HEK293 (cell line): Measurements from ENCODE around the gene PDE11A.

ENCODE experiments used
- CTCF ChIA-PET: fragments of 350-600 bp; formaldehyde crosslinking; extraction: SDS; loops from one replicate; lab custom pipeline; 2021; ENCODE audit warnings: antibody characterized with exemption; lab: Yijun Ruan, JAX
- POLR2A ChIA-PET: fragments of 300-600 bp; formaldehyde crosslinking; extraction: SDS; loops from one replicate; lab custom pipeline; 2020; ENCODE audit warnings: antibody characterized with exemption, inconsistent platforms; lab: Yijun Ruan, JAX
- H3K27ac ChIP-seq: fragments of 200-500 bp; sonication (Bioruptor generic); 2 replicates; pipeline ENCODE4 v1.5.1; 2014; ENCODE audit warnings: low read depth, low read length, control low read depth, inconsistent platforms; ENCODE audit errors: extremely low read depth
- H3K36me3 ChIP-seq, 2 experiments: fragments of 200-500 bp in 1 of 2; sonication (Bioruptor generic) in 1 of 2; 1 replicate in 1 of 2; 2 replicates in 1 of 2; pipeline ENCODE4 v1.5.1; 2014 to 2017; ENCODE audit warnings: inconsistent platforms in 2 of 2, low read length in 2 of 2; ENCODE audit not compliant: control insufficient read depth in 2 of 2, insufficient read depth in 1 of 2
- H3K4me1 ChIP-seq: fragments of 200-500 bp; sonication (Bioruptor generic); 2 replicates; pipeline ENCODE4 v1.5.1; 2014; ENCODE audit warnings: mild to moderate bottlenecking, low read length, inconsistent platforms; ENCODE audit not compliant: control insufficient read depth, insufficient read depth
- H3K4me3 ChIP-seq: 2 replicates; pipeline ENCODE4 v1.5.1; 2011; ENCODE audit warnings: low read depth, mild to moderate bottlenecking, control low read depth, low read length, moderate library complexity
- H3K9me3 ChIP-seq: fragments of 200-500 bp; sonication (Bioruptor generic); 2 replicates; pipeline ENCODE4 v1.5.1; 2014; ENCODE audit warnings: low read depth, low read length, inconsistent platforms; ENCODE audit not compliant: control insufficient read depth, insufficient read depth
- EGR2 ChIP-seq: fragments of 450-650 bp; formaldehyde crosslinking; IDR thresholded peaks from 2 replicates; pipeline ENCODE4 v1.5.1; 2016; ENCODE audit warnings: low read depth, missing biosample characterization, missing genetic modification characterization
- KLF16 ChIP-seq: fragments of 450-650 bp; formaldehyde crosslinking; IDR thresholded peaks from 2 replicates; pipeline ENCODE4 v1.5.1; 2017; ENCODE audit warnings: missing biosample characterization, missing genetic modification characterization
- MZF1 ChIP-seq: fragments of 450-650 bp; formaldehyde crosslinking; IDR thresholded peaks from 2 replicates; pipeline ENCODE4 v1.5.1; 2017; ENCODE audit warnings: missing biosample characterization, missing genetic modification characterization, borderline replicate concordance
- PATZ1 ChIP-seq: fragments of 450-650 bp; formaldehyde crosslinking; IDR thresholded peaks from 2 replicates; pipeline ENCODE4 v1.5.1; 2016; ENCODE audit warnings: missing biosample characterization, missing genetic modification characterization
- PRDM6 ChIP-seq: fragments of 450-650 bp; formaldehyde crosslinking; IDR thresholded peaks from 2 replicates; pipeline ENCODE4 v1.5.1; 2017; ENCODE audit warnings: missing biosample characterization, missing genetic modification characterization
- YY2 ChIP-seq: fragments of 450-650 bp; formaldehyde crosslinking; IDR thresholded peaks from 2 replicates; pipeline ENCODE4 v1.5.1; 2016; ENCODE audit warnings: missing biosample characterization, missing genetic modification characterization
- ZFHX2 ChIP-seq: fragments of 450-650 bp; formaldehyde crosslinking; conservative IDR thresholded peaks from 2 replicates; pipeline ENCODE4 v1.5.1; 2016; ENCODE audit warnings: missing biosample characterization, missing genetic modification characterization
- ZFP41 ChIP-seq: fragments of 450-650 bp; formaldehyde crosslinking; IDR thresholded peaks from 2 replicates; pipeline ENCODE4 v1.5.1; 2016; ENCODE audit warnings: missing biosample characterization, missing genetic modification characterization, borderline replicate concordance
- ZNF140 ChIP-seq: fragments of 450-650 bp; formaldehyde crosslinking; IDR thresholded peaks from 2 replicates; pipeline ENCODE4 v1.5.1; 2016; ENCODE audit warnings: missing biosample characterization, missing genetic modification characterization
- ZNF157 ChIP-seq: fragments of 450-650 bp; formaldehyde crosslinking; IDR thresholded peaks from 2 replicates; pipeline ENCODE4 v1.5.1; 2016; ENCODE audit warnings: missing biosample characterization, missing genetic modification characterization
- ZNF324 ChIP-seq: fragments of 450-650 bp; formaldehyde crosslinking; IDR thresholded peaks from 2 replicates; pipeline ENCODE4 v1.5.1; 2016; ENCODE audit warnings: missing biosample characterization, missing genetic modification characterization
- ZNF548 ChIP-seq: fragments of 450-650 bp; formaldehyde crosslinking; IDR thresholded peaks from 2 replicates; pipeline ENCODE4 v1.5.1; 2016; ENCODE audit warnings: missing biosample characterization, missing genetic modification characterization
- ZNF555 ChIP-seq: fragments of 450-650 bp; formaldehyde crosslinking; conservative IDR thresholded peaks from 2 replicates; pipeline ENCODE4 v1.5.1; 2017; ENCODE audit warnings: missing biosample characterization, mild to moderate bottlenecking, missing genetic modification characterization, inconsistent platforms
- ZNF610 ChIP-seq: fragments of 450-650 bp; formaldehyde crosslinking; IDR thresholded peaks from 2 replicates; pipeline ENCODE4 v1.5.1; 2016; ENCODE audit warnings: missing biosample characterization, missing genetic modification characterization, borderline replicate concordance
- ZNF623 ChIP-seq: fragments of 450-650 bp; formaldehyde crosslinking; IDR thresholded peaks from 2 replicates; pipeline ENCODE4 v1.5.1; 2016; ENCODE audit warnings: missing biosample characterization, missing genetic modification characterization
- ZNF626 ChIP-seq: fragments of 450-650 bp; sonication (Bioruptor Pico); formaldehyde crosslinking; IDR thresholded peaks from 2 replicates; pipeline ENCODE4 v1.5.1; 2018; ENCODE audit warnings: missing biosample characterization, missing genetic modification characterization, inconsistent platforms
- ZNF747 ChIP-seq: fragments of 450-650 bp; formaldehyde crosslinking; IDR thresholded peaks from 2 replicates; pipeline ENCODE4 v1.5.1; 2016; ENCODE audit warnings: missing biosample characterization, missing genetic modification characterization
- ZNF830 ChIP-seq: fragments of 450-650 bp; IDR thresholded peaks from 2 replicates; pipeline ENCODE4 v1.5.0; 2018; ENCODE audit warnings: missing biosample characterization, missing genetic modification characterization, low read depth, mild to moderate bottlenecking, moderate library complexity
- ZXDB ChIP-seq: fragments of 450-650 bp; formaldehyde crosslinking; IDR thresholded peaks from 2 replicates; pipeline ENCODE4 v1.5.1; 2016; ENCODE audit warnings: missing biosample characterization, missing genetic modification characterization
- TF ChIP-seq, protein P1 (sequence below): fragments of 450-650 bp; formaldehyde crosslinking; IDR thresholded peaks from 2 replicates; pipeline ENCODE4 v1.5.1; 2016; ENCODE audit warnings: missing biosample characterization, missing genetic modification characterization
- TF ChIP-seq, protein P2 (sequence below): fragments of 450-650 bp; formaldehyde crosslinking; IDR thresholded peaks from 2 replicates; pipeline ENCODE4; 2016; ENCODE audit warnings: missing biosample characterization, missing genetic modification characterization
- TF ChIP-seq, protein P3 (sequence below): fragments of 450-650 bp; formaldehyde crosslinking; IDR thresholded peaks from 2 replicates; pipeline ENCODE4 v1.5.1; 2017; ENCODE audit warnings: missing biosample characterization, missing genetic modification characterization

The PDE11A gene

GRCh38 chr2:177972123-177972522 lies 100.5 kb downstream of the PDE11A start:
- Histone ChIP-seq H3K9me3 (no peaks in the 10 kb centered on the region), H3K36me3 (no peaks in the 10 kb centered on the region), H3K4me1 (no peaks in the 10 kb centered on the region), H3K27ac (no peak overlapping the region), H3K4me3 (no peak overlapping the region)
- ChIA-PET CTCF (interaction anchor here (1.2 kb wide), 1 partner anchor 12 kb away, joined by 4 read pairs; no protein-coding TSS in a partner anchor), POLR2A (no interaction called here)
- TF ChIP-seq ZFP41 (tag by site-specific recombination) (no peak), ZNF555 (tag by site-specific recombination) (no peak), MZF1 (no peak)
- TF ChIP-seq, protein P1, sequence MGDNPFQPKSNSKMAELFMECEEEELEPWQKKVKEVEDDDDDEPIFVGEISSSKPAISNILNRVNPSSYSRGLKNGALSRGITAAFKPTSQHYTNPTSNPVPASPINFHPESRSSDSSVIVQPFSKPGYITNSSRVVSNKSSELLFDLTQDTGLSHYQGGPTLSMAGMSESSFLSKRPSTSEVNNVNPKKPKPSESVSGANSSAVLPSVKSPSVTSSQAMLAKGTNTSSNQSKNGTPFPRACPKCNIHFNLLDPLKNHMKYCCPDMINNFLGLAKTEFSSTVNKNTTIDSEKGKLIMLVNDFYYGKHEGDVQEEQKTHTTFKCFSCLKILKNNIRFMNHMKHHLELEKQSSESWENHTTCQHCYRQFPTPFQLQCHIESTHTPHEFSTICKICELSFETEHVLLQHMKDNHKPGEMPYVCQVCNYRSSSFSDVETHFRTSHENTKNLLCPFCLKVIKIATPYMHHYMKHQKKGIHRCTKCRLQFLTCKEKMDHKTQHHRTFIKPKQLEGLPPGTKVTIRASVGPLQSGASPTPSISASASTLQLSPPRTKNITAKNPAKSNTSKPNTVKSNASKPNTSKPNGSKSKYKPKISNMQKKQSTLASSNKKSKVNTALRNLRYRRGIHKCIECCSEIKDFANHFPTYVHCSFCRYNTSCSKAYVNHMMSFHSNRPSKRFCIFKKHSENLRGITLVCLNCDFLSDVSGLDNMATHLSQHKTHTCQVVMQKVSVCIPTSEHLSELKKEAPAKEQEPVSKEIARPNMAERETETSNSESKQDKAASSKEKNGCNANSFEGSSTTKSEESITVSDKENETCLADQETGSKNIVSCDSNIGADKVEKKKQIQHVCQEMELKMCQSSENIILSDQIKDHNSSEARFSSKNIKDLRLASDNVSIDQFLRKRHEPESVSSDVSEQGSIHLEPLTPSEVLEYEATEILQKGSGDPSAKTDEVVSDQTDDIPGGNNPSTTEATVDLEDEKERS (tag by site-specific recombination): no peak

GRCh38 chr2:177970670-177971454 lies 101.7 kb downstream of the PDE11A start:
- Histone ChIP-seq H3K9me3 (no peaks in the 10 kb centered on the region), H3K27ac (no peak overlapping the region), H3K4me1 (no peaks in the 10 kb centered on the region), H3K36me3 (no peaks in the 10 kb centered on the region), H3K4me3 (no peak overlapping the region)
- POLR2A ChIA-PET: no interaction called here
- CTCF ChIA-PET: interaction anchor here (0.6 to 0.8 kb wide), 2 partner anchors 13 to 1701 kb away, joined by 3 read pairs; no protein-coding TSS in a partner anchor
- TF ChIP-seq, protein P2, sequence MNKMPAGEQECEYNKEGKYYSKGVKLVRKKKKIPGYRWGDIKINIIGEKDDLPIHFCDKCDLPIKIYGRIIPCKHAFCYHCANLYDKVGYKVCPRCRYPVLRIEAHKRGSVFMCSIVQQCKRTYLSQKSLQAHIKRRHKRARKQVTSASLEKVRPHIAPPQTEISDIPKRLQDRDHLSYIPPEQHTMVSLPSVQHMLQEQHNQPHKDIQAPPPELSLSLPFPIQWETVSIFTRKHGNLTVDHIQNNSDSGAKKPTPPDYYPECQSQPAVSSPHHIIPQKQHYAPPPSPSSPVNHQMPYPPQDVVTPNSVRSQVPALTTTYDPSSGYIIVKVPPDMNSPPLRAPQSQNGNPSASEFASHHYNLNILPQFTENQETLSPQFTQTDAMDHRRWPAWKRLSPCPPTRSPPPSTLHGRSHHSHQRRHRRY (tag by site-specific recombination): no peak
- TF ChIP-seq ZFHX2 (tag by site-specific recombination) (peak; percentile 58), EGR2 (tag by site-specific recombination) (peak; percentile 20; the same call in 1 of the 2 replicates)

GRCh38 chr2:177964892-177965291 lies 107.7 kb downstream of the PDE11A start:
- Histone ChIP-seq H3K36me3 (no peaks in the 10 kb centered on the region), H3K4me3 (no peak overlapping the region), H3K4me1 (no peaks in the 10 kb centered on the region)
- ChIA-PET CTCF (no interaction called here), POLR2A (no interaction called here)
- TF ChIP-seq PRDM6 (tag by site-specific recombination) (no peak), ZNF626 (tag by site-specific recombination) (no peak), ZNF324 (no peak), ZNF623 (tag by site-specific recombination) (no peak), YY2 (tag by site-specific recombination) (no peak), PATZ1 (tag by site-specific recombination) (no peak), ZNF548 (no peak), KLF16 (tag by site-specific recombination) (no peak), ZNF830 (no peak), ZNF157 (no peak), ZXDB (no peak), ZNF747 (no peak), ZNF140 (tag by site-specific recombination) (no peak), ZNF610 (no peak)
- TF ChIP-seq, protein P3, sequence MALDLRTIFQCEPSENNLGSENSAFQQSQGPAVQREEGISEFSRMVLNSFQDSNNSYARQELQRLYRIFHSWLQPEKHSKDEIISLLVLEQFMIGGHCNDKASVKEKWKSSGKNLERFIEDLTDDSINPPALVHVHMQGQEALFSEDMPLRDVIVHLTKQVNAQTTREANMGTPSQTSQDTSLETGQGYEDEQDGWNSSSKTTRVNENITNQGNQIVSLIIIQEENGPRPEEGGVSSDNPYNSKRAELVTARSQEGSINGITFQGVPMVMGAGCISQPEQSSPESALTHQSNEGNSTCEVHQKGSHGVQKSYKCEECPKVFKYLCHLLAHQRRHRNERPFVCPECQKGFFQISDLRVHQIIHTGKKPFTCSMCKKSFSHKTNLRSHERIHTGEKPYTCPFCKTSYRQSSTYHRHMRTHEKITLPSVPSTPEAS (tag by site-specific recombination): no peak
- TF ChIP-seq, all 188 proteins: peak for 0
- no peaks in the 10 kb centered on the region for H3K9me3 ChIP-seq
- no peak overlapping the region for H3K27ac ChIP-seq
